ENCODE results near the gene OR10H1. TPM values are rescaled to one million over a fixed set of nuclear protein-coding genes. Genes with fewer than 3 reads are reported as not detected.
A peak's percentile ranks its signal among the peaks of the same experiment; 100 is the strongest.
"Not testable (repeated sequence)": the region's sequence is repeated elsewhere in the genome, so short reads cannot be mapped to it uniquely, and the experiment has no call there.

OR10H1 gene
- total RNA-seq, 6 donors from 2014 or later = not detected

DNA sequence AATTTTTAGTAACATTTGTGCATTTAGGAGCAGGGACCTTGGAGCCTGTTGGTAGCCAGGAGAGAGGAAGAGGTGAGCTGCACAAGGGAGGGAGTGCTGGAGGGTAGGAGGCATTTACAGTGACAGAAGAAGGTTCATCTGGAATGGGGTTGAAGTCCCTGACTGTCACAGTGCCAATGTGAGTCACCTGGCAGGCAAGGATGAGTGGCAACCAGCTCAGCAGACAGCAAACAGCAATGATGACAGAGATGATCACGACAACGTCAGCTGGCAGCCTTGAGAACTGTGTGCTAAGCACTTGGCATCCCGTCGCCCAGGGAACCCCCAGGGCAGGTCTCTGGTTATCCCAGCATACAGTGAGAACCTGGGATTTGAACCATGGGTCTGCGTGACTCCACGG, 25.4 kb downstream of the OR10H1 start:
- 57 to 60% methylated on average over 6 of the region's 6 CpGs for WGBS, 2 donors

DNA sequence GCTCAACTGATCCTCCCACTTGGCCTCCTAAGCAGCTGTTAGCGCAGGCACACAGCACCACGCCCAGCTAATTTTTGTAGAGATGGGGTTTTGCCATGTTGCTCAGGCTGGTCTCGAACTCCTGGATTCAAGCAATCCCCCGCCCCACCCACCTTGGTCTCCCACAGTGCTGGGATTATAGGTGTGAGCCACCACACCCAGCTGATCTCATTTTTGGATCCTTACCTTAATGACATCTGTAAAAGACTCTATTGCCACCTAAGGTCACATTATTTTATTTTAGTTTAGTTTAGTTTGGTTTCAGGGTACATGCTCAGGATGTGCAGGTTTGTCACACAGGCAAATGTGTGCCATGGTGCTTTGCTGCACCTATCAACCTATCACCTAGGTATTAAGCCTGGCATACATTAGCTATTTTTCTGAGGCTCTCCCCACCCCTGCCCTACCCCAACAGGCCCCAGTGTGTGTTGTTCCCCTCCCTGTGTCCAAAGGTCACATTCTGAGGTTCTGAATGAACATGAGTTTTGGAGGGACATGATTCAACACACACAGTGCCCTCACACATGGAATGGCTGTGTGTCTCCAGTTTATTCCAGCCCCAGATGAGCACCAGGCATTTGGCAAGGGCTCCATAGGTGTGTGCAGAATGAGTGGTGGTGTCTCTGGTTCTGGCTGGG, 26.7 kb downstream of the OR10H1 start:
- H3K27me3 ChIP-seq = no peaks in the 10 kb centered on the region
- no peaks in the 10 kb centered on the region for H3K36me3 ChIP-seq
- WGBS, 2 donors = 69 to 71% methylated on average over 4 of the region's 4 CpGs
- TF ChIP-seq, protein P1, sequence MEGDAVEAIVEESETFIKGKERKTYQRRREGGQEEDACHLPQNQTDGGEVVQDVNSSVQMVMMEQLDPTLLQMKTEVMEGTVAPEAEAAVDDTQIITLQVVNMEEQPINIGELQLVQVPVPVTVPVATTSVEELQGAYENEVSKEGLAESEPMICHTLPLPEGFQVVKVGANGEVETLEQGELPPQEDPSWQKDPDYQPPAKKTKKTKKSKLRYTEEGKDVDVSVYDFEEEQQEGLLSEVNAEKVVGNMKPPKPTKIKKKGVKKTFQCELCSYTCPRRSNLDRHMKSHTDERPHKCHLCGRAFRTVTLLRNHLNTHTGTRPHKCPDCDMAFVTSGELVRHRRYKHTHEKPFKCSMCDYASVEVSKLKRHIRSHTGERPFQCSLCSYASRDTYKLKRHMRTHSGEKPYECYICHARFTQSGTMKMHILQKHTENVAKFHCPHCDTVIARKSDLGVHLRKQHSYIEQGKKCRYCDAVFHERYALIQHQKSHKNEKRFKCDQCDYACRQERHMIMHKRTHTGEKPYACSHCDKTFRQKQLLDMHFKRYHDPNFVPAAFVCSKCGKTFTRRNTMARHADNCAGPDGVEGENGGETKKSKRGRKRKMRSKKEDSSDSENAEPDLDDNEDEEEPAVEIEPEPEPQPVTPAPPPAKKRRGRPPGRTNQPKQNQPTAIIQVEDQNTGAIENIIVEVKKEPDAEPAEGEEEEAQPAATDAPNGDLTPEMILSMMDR (IDR thresholded peaks at IDR 0.05) = no peak
- TF ChIP-seq EP300 (IDR thresholded peaks at IDR 0.05) (no peak), POLR2A (IDR thresholded peaks at IDR 0.05) (no peak), POLR2AphosphoS5 (IDR thresholded peaks at IDR 0.05) (no peak)
- H3K4me1 ChIP-seq = no peaks in the 10 kb centered on the region
- no peak for DNase-seq
- no peaks in the 10 kb centered on the region for H3K9me3 ChIP-seq
- ATAC-seq (ENCODE audit: low FRiP score in 2 of 2) = no peak
- no peak overlapping the region for H3K27ac ChIP-seq
- H3K4me3 ChIP-seq = no peak overlapping the region

More for the DNA sequence above, 25.4 kb downstream of the OR10H1 start:
- DNase-seq (no peak), ATAC-seq (ENCODE audit: low FRiP score in 2 of 2) (no peak)
- no peak for TF ChIP-seq POLR2AphosphoS5 (IDR thresholded peaks at IDR 0.05)
- TF ChIP-seq POLR2A (IDR thresholded peaks at IDR 0.05) = no peak
- TF ChIP-seq, protein P1 (IDR thresholded peaks at IDR 0.05) = no peak
- no peak for TF ChIP-seq EP300 (IDR thresholded peaks at IDR 0.05)
- no peaks in the 10 kb centered on the region for H3K27me3 ChIP-seq
- H3K4me3 ChIP-seq = no peak overlapping the region
- H3K4me1 ChIP-seq = no peaks in the 10 kb centered on the region
- H3K36me3 ChIP-seq = no peaks in the 10 kb centered on the region
- H3K27ac ChIP-seq = no peak overlapping the region
- H3K9me3 ChIP-seq = no peaks in the 10 kb centered on the region

DNA sequence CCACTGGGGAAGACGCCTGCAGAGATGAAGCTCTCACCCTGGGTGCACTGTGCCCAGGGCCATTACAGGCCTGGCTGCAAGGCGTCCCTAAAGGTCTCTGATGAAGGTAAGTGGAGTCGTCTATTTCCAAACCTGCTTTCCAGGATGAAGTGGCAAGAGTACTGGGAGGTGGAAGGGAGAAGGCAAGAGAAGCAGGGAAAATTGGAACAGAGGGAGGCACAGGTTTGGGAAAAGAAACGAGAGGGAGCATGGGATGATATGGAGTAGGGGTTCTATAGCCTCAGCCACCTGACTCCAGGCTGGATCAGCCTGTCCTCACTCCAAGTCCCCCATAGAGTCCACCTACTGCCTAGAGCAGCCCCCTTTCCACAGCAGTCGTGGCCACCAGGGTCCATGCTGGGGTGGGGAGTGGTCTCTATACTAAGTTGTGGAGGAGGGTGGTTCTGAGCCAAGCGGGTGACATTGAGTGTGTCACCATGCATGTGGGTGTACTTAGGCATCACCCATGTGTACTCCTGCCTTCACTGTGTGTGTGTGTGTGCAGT, 27.8 kb downstream of the OR10H1 start, which contains the start of gene OR10H5:
TSS of gene OR10H5 (plus strand) at position 51 of the 545 bp plus-strand sequence. CDS start 6,388 bp downstream, outside the sequence.
- DNase-seq (no peak), ATAC-seq (ENCODE audit: low FRiP score in 2 of 2) (peak in 1 of 2 donors; percentile 55)
- no peaks in the 10 kb centered on the region for H3K4me1 ChIP-seq
- no peaks in the 10 kb centered on the region for H3K9me3 ChIP-seq
- WGBS, 2 donors = 59 to 66% methylated on average over 4 to 6 of the region's 6 CpGs
- no peaks in the 10 kb centered on the region for H3K27me3 ChIP-seq
- TF ChIP-seq POLR2A (IDR thresholded peaks at IDR 0.05) (no peak), POLR2AphosphoS5 (IDR thresholded peaks at IDR 0.05) (no peak), EP300 (IDR thresholded peaks at IDR 0.05) (no peak)
- TF ChIP-seq, protein P1 (IDR thresholded peaks at IDR 0.05) = no peak
- no peak within 1 kb of the TSS for H3K27ac ChIP-seq
- no peaks in the 10 kb centered on the region for H3K36me3 ChIP-seq
- H3K4me3 ChIP-seq = no peak within 1 kb of the TSS

DNA sequence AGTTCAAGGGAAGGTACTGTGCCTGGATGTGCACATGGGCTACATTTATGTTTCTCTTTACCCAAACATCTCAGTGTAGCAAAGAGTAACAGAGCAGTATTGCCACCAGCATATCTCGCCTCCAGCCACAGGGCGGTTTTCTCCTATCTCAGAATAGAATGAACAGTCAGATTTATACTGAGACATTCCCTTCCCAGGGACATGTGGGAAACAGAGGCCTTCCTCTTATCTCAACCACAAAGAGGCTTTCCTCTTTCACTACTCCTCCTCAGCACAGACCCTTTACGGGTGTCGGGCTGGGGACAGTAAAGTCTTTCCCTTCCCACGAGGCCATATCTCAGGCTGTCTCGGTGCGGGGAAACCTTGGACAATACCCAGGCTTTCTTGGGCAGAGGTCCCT, 32.6 kb downstream of the OR10H1 start:
- H3K36me3 ChIP-seq; H3K27ac ChIP-seq; H3K4me3 ChIP-seq; H3K27me3 ChIP-seq; DNase-seq; H3K9me3 ChIP-seq; ATAC-seq (ENCODE audit: low FRiP score in 2 of 2): not testable (repeated sequence)
- peaks cover 0 to 12% (median 7%) of the 10 kb centered on the region in 4 donors for H3K4me1 ChIP-seq
- 48 to 63% methylated on average over 7 of the region's 7 CpGs for WGBS, 2 donors

DNA sequence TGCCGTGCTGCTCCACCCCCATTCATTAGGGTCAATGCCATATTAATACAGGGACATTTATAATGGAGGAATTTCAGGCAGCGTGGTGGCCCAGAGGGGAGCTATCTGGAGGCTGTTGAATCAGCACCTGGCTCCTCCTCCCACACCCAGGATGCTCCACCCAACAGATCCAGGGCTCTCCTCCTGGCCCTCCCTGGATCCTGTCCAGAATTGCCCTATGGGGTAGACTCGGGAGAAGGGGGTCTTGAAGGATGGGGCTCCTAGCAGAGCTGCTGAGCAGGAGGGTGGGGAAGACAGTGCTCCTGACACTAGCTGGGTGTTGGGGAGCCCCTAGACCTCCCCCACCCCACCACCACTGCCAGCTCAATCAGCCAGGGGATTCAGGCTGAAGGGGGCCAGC, 33.3 kb downstream of the OR10H1 start:
- H3K27me3 ChIP-seq = no peaks in the 10 kb centered on the region
- TF ChIP-seq, protein P1 (IDR thresholded peaks at IDR 0.05) = no peak
- TF ChIP-seq EP300 (IDR thresholded peaks at IDR 0.05) (no peak), POLR2AphosphoS5 (IDR thresholded peaks at IDR 0.05) (no peak), POLR2A (IDR thresholded peaks at IDR 0.05) (no peak)
- H3K4me3 ChIP-seq = no peak overlapping the region
- H3K4me1 ChIP-seq = peaks cover 0 to 12% (median 7%) of the 10 kb centered on the region in 4 donors
- no peak overlapping the region for H3K27ac ChIP-seq
- WGBS, 2 donors = 80 to 83% methylated on average over 1 to 3 of the region's 3 CpGs
- H3K36me3 ChIP-seq = no peaks in the 10 kb centered on the region
- DNase-seq (no peak), ATAC-seq (ENCODE audit: low FRiP score in 2 of 2) (no peak)
- H3K9me3 ChIP-seq = no peaks in the 10 kb centered on the region
